ENCODE results near the gene PCSK4. TPM values are rescaled to one million over a fixed set of nuclear protein-coding genes. Genes with fewer than 3 reads are reported as not detected.

PCSK4 gene
- total and polyA plus RNA-seq, 2 of the 13 experiments (the other 11 are each of a cell fraction or from before 2014, with no cell fraction given): 2.0 to 2.7 TPM

GRCh38 chr19:1438035-1438932 is 51.9 kb downstream of the PCSK4 start, which contains the start of gene RPS15 (continued):
- peak; percentile 88 for TF ChIP-seq ZHX2 (IDR thresholded peaks at IDR 0.05; ENCODE audit: low read depth)
- 0 out of 2 replicates have a peak, but pooled peaks have one; percentile 81 for TF ChIP-seq ZHX2 (CRISPR knock-in tag; IDR thresholded peaks at IDR 0.05; ENCODE audit: borderline replicate concordance)
- no peak for TF ChIP-seq SYNCRIP (IDR thresholded peaks at IDR 0.05; ENCODE audit: insufficient read depth, low read depth, low read length)
- TF ChIP-seq ZNF607 (CRISPR knock-in tag; IDR thresholded peaks at IDR 0.05; ENCODE audit: borderline replicate concordance): peak; percentile 97; the same call in 1 of the 2 replicates
- TF ChIP-seq SNAI1 (CRISPR knock-in tag; IDR thresholded peaks at IDR 0.05; ENCODE audit: borderline replicate concordance): peak; percentile 91; the same call in 1 of the 2 replicates
- peak; percentile 95 for TF ChIP-seq MAX (IDR thresholded peaks at IDR 0.05)
- peak; percentile 90 for TF ChIP-seq HOXD1 (CRISPR knock-in tag; IDR thresholded peaks at IDR 0.05)
- TF ChIP-seq RFXAP (CRISPR knock-in tag; IDR thresholded peaks at IDR 0.05; ENCODE audit: borderline replicate concordance): peak; percentile 87
- peak; percentile 95 for TF ChIP-seq ETV5 (CRISPR knock-in tag; IDR thresholded peaks at IDR 0.05; ENCODE audit: borderline replicate concordance)
- no peak for TF ChIP-seq SMC3 (IDR thresholded peaks at IDR 0.05; ENCODE audit: low read length)
- 0 out of 2 replicates have a peak, but pooled peaks have one; percentile 51 for TF ChIP-seq SP1 (IDR thresholded peaks at IDR 0.05)
- peak; percentile 94 for TF ChIP-seq SP1 (CRISPR knock-in tag; IDR thresholded peaks at IDR 0.05)
- TF ChIP-seq ZNF839 (CRISPR knock-in tag; IDR thresholded peaks at IDR 0.05; ENCODE audit: borderline replicate concordance): peak; percentile 91; the same call in 1 of the 2 replicates
- TF ChIP-seq JUNB (CRISPR knock-in tag; IDR thresholded peaks at IDR 0.05; ENCODE audit: borderline replicate concordance): peak; percentile 65
- TF ChIP-seq CSRNP2 (CRISPR knock-in tag; conservative IDR thresholded peaks at IDR 0.05; ENCODE audit: low read depth): peak; percentile 69; the same call in 1 of the 2 replicates
- TF ChIP-seq HNRNPUL1 (IDR thresholded peaks at IDR 0.05; ENCODE audit: low read depth, low read length): 0 out of 2 replicates have a peak, but pooled peaks have one; percentile 47
- 0 out of 2 replicates have a peak, but pooled peaks have one; percentile 58 for TF ChIP-seq ZNF557 (CRISPR knock-in tag; IDR thresholded peaks at IDR 0.05)
- no peak for TF ChIP-seq SOX6 (IDR thresholded peaks at IDR 0.05)
- peak; percentile 87 for TF ChIP-seq SOX6 (CRISPR knock-in tag; IDR thresholded peaks at IDR 0.05)

Measured in HepG2 (cell line).